SU-DHL-6 (cell line): ENCODE data around the gene EPHA8.

Experiments
- H2AFZ ChIP-seq: fragments of 200-600 bp; sonication (generic); 2 replicates; pipeline ENCODE4 v1.6.1; 2014; ENCODE audit warnings: low read depth, mild to moderate bottlenecking, moderate library complexity, mixed read lengths, antibody characterized with exemption, low read length; ENCODE audit not compliant: severe bottlenecking
- H3F3A ChIP-seq: fragments of 200-600 bp; shearing (Covaris generic); 2 replicates; pipeline ENCODE4 v1.6.0; 2016; ENCODE audit warnings: antibody characterized with exemption, mild to moderate bottlenecking; ENCODE audit not compliant: insufficient read depth
- H3K27ac ChIP-seq: fragments of 200-600 bp; sonication (generic); 2 replicates; pipeline ENCODE4 v1.5.1; 2016; ENCODE audit warnings: low read depth, mild to moderate bottlenecking, low read length, moderate library complexity, mixed read lengths
- H3K27me3 ChIP-seq: fragments of 200-600 bp; sonication (generic), shearing (Covaris generic); 2 replicates; pipeline ENCODE4 v1.6.0; 2014; ENCODE audit warnings: mild to moderate bottlenecking, low read length
- H3K36me3 ChIP-seq: fragments of 200-600 bp; sonication (generic); 2 replicates; pipeline ENCODE4 v1.6.1; 2014; ENCODE audit warnings: mild to moderate bottlenecking, low read length, mixed read lengths
- H3K4me2 ChIP-seq: fragments of 300-600, 200-600 bp; shearing (Covaris generic), sonication (generic); 2 replicates; pipeline ENCODE4 v1.6.0; 2014; ENCODE audit warnings: low read length, low read depth, mild to moderate bottlenecking; ENCODE audit not compliant: poor library complexity, severe bottlenecking
- H3K4me3 ChIP-seq: fragments of 200-600 bp; sonication (generic); 2 replicates; pipeline ENCODE4 v1.5.1; 2014; ENCODE audit warnings: antibody characterized with exemption, low read length, mild to moderate bottlenecking, mixed read lengths; ENCODE audit not compliant: insufficient read depth, poor library complexity, severe bottlenecking
- H3K79me2 ChIP-seq: fragments of 200-600 bp; sonication (generic); 2 replicates; pipeline ENCODE4 v1.6.1; 2014; ENCODE audit warnings: mild to moderate bottlenecking, low read length, moderate library complexity; ENCODE audit not compliant: insufficient read depth
- H3K9ac ChIP-seq: fragments of 200-600 bp; sonication (generic); 2 replicates; pipeline ENCODE4 v1.7.0; 2014; ENCODE audit warnings: mild to moderate bottlenecking, low read length
- H3K9me2 ChIP-seq: fragments of 200-600 bp; sonication (generic); replicated peaks from 2 replicates; pipeline ENCODE4 v1.6.1; 2014; ENCODE audit warnings: low read length; ENCODE audit not compliant: insufficient read depth
- H3K9me3 ChIP-seq: fragments of 200-600 bp; sonication (generic); 2 replicates; pipeline ENCODE4 v1.6.1; 2014; ENCODE audit warnings: low read length, mixed read lengths; ENCODE audit not compliant: insufficient read depth
- H4K20me1 ChIP-seq: fragments of 200-600 bp; sonication (generic); 2 replicates; pipeline ENCODE4 v1.6.1; 2014; ENCODE audit warnings: low read depth, mild to moderate bottlenecking, antibody characterized with exemption, low read length, moderate library complexity, mixed read lengths
- EZH2phosphoT487 ChIP-seq: fragments of 200-600 bp; sonication (generic), shearing (Covaris generic); conservative IDR thresholded peaks from 2 replicates; pipeline ENCODE4 v1.6.1; 2018; ENCODE audit warnings: mild to moderate bottlenecking, antibody characterized with exemption, low read length, moderate library complexity, mixed read lengths
- TF ChIP-seq, protein P1 (sequence below): fragments of 200-600 bp; sonication (generic); IDR thresholded peaks from one replicate; pipeline ENCODE4 v1.5.1; 2017; ENCODE audit warnings: antibody characterized with exemption, mild to moderate bottlenecking, low read length, moderate library complexity; ENCODE audit not compliant: insufficient read depth, poor library complexity, severe bottlenecking

EPHA8 gene

DNA sequence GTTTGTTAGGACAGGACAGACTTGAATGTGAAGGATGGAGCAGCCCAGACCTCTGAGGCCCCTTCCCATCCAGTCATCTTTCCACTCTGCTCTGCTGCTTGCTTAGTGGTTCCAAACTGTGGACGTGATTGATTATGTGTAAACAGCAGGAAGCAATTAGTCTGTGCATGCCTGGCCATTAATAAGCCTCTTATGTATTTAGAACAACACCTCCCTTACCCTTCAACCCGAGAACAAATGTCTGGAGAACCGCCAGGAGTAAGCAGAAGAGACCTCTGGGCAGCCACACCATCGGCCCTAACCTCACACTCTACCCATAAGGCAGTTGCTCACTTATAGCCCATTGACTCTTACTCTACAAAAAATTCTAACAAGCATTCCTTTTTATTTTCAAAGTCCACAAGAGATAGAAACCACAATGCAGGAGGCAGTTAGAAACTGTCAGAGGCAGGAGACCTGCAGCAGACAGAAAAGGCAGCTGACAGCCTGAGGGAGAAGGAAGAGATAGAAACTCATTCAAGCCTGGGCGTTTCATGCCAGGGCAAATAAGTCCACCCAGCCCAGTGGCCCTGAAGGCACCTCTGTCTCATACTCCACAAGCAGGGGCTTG is 5.8 kb upstream of the EPHA8 start:
- Histone ChIP-seq H2AFZ (no peak overlapping the region), H3K27ac (no peak overlapping the region)

DNA sequence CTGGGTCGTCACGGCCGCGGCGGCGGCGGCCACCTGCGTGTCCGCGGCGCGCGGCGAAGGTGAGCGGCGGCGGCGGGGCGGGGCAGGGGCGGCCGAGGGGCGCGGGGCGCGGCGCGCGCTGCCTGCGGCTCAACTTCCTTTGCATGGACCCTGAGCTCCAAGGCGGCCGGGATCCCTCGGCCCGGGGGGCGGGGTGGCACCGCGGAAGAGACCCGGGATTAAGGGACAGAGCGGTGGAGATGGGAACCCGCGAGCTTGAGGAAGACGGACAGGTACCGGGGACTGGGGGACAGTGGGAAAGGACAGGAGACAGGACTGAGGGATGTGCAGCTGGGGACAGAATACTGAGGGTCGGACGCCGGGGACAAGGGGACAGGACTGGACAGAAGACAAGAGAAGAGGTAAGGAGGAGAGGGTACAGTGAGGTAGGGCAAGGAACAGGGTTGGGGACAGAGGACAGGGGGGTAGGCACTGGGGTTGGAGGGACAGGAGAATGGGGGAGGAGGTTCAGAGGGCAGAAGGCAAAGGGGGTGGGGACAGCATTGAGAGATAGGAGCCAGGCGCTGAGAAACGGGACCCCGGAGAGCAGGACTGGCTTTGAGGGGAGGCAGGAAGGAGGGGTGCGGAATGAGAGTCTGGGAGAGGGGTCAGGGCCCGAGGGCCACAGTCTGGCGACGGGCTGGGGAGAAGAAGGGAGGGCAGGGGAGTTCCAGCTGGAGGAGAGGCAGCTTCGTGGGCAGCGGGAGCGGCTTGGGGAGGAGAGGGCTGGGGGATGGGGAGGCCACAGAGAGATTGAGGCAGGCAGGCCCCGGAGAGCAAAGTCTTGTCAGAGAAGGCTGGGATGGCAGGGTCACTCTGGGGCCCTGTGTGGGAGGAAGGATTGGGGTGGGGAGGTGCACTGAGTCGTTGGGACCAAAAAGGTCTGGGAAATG is 648 bp downstream of the EPHA8 start:
- no peaks in the 10 kb centered on the region for H3F3A ChIP-seq
- H3K36me3 ChIP-seq = no peaks in the 10 kb centered on the region
- H3K9me3 ChIP-seq = no peaks in the 10 kb centered on the region
- H3K9me2 ChIP-seq = no peaks in the 10 kb centered on the region
- no peaks in the 10 kb centered on the region for H3K27me3 ChIP-seq
- no peak overlapping the region for H3K9ac ChIP-seq
- H3K4me3 ChIP-seq = no peak overlapping the region
- TF ChIP-seq, protein P1, sequence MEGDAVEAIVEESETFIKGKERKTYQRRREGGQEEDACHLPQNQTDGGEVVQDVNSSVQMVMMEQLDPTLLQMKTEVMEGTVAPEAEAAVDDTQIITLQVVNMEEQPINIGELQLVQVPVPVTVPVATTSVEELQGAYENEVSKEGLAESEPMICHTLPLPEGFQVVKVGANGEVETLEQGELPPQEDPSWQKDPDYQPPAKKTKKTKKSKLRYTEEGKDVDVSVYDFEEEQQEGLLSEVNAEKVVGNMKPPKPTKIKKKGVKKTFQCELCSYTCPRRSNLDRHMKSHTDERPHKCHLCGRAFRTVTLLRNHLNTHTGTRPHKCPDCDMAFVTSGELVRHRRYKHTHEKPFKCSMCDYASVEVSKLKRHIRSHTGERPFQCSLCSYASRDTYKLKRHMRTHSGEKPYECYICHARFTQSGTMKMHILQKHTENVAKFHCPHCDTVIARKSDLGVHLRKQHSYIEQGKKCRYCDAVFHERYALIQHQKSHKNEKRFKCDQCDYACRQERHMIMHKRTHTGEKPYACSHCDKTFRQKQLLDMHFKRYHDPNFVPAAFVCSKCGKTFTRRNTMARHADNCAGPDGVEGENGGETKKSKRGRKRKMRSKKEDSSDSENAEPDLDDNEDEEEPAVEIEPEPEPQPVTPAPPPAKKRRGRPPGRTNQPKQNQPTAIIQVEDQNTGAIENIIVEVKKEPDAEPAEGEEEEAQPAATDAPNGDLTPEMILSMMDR = no peak
- TF ChIP-seq EZH2phosphoT487 = no peak
- H2AFZ ChIP-seq = no peak overlapping the region
- no peaks in the 10 kb centered on the region for H4K20me1 ChIP-seq
- H3K79me2 ChIP-seq = no peaks in the 10 kb centered on the region
- no peak overlapping the region for H3K27ac ChIP-seq
- no peak overlapping the region for H3K4me2 ChIP-seq

More for the DNA sequence above, 5.8 kb upstream of the EPHA8 start:
- no peaks in the 10 kb centered on the region for H3F3A ChIP-seq
- no peaks in the 10 kb centered on the region for H3K9me3 ChIP-seq
- no peaks in the 10 kb centered on the region for H3K79me2 ChIP-seq
- H3K9ac ChIP-seq = no peak overlapping the region
- no peaks in the 10 kb centered on the region for H4K20me1 ChIP-seq
- H3K4me3 ChIP-seq = no peak overlapping the region
- H3K27me3 ChIP-seq = no peaks in the 10 kb centered on the region
- no peak overlapping the region for H3K4me2 ChIP-seq
- TF ChIP-seq, protein P1 = no peak
- TF ChIP-seq EZH2phosphoT487 = no peak
- no peaks in the 10 kb centered on the region for H3K36me3 ChIP-seq
- H3K9me2 ChIP-seq = no peaks in the 10 kb centered on the region

DNA sequence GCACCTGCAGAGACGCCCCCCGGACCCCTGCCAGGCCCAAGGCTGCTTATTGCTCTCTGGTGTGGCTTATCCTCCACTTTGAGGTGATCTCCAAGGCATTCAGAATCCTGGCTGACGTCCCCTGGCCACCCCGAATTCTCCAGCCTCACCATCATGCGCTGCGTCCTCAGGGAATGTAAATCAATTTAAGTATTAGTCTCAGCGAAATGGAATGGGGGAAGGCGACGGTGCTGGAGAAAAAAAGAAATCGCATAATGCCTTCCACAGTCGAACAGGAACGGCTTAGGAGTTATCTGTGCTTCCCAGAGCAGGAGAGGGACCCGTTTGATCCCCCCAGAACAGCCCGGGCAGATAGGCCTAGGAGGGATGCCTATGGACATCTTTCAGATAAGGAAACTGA is 2.9 kb downstream of the EPHA8 start:
- Histone ChIP-seq H3K9me2 (no peaks in the 10 kb centered on the region), H4K20me1 (no peaks in the 10 kb centered on the region), H2AFZ (no peak overlapping the region), H3K4me3 (no peak overlapping the region), H3K9ac (no peak overlapping the region), H3K9me3 (no peaks in the 10 kb centered on the region), H3K36me3 (no peaks in the 10 kb centered on the region), H3F3A (no peaks in the 10 kb centered on the region), H3K4me2 (no peak overlapping the region), H3K27me3 (no peaks in the 10 kb centered on the region), H3K27ac (no peak overlapping the region), H3K79me2 (no peaks in the 10 kb centered on the region)
- TF ChIP-seq, protein P1 = no peak
